Right atrium auricular region (tissue), 2 donors: ENCODE results near the gene GAS5. TPM values are rescaled to one million over a fixed set of nuclear protein-coding genes. Genes with fewer than 3 reads are reported as not detected.
"Not testable (repeated sequence)": the region's sequence is repeated elsewhere in the genome, so short reads cannot be mapped to it uniquely, and the experiment has no call there.

Experiments used
- DNase-seq: peaks from one replicate; pipeline ENCODE4 v3.0.0-alpha.2; 2019; ENCODE audit warnings: low spot score
- H3K27ac ChIP-seq, 2 donors: fragments of 200-600 bp; sonication (generic); 1 replicate in 1 of 2; 2 replicates in 1 of 2; pipeline ENCODE4 v1.5.1; 2016 to 2019
- H3K27me3 ChIP-seq, 2 donors: fragments of 200-600 bp; sonication (generic); one replicate each; pipeline versions ENCODE4 v1.5.1 to v1.6.0; 2017 to 2019
- H3K36me3 ChIP-seq: fragments of 200-600 bp; sonication (generic); one replicate; pipeline ENCODE4 v1.5.1; 2016
- H3K4me1 ChIP-seq, 2 donors: fragments of 200-600 bp; sonication (generic); one replicate each; pipeline versions ENCODE4 v1.5.1 to v1.6.0; 2017 to 2019
- H3K4me3 ChIP-seq, 2 donors: fragments of 200-600 bp; sonication (generic); 1 replicate in 1 of 2; 2 replicates in 1 of 2; pipeline ENCODE4 v1.5.1; 2017 to 2019; ENCODE audit warnings: mild to moderate bottlenecking in 1 of 2, moderate library complexity in 1 of 2
- H3K9me3 ChIP-seq, 2 donors: fragments of 200-600 bp; sonication (generic); one replicate each; pipeline ENCODE4 v1.5.1; 2019
- CTCF ChIP-seq, 2 donors: fragments of 200-600 bp; sonication (generic); IDR thresholded peaks; one replicate each; pipeline ENCODE4 v1.5.1; 2019; ENCODE audit warnings: antibody characterized with exemption in 2 of 2
- total RNA-seq, 2 donors: library from RNA; depleted of rRNA; stranded (reverse); fragments of >200 nt; gene quantifications; one replicate each; pipeline ENCODE4 v1.1.0, GENCODE V29; 2016

GAS5 gene
- total RNA-seq, 2 donors from 2014 or later, result 74.6 to 115 TPM

DNA sequence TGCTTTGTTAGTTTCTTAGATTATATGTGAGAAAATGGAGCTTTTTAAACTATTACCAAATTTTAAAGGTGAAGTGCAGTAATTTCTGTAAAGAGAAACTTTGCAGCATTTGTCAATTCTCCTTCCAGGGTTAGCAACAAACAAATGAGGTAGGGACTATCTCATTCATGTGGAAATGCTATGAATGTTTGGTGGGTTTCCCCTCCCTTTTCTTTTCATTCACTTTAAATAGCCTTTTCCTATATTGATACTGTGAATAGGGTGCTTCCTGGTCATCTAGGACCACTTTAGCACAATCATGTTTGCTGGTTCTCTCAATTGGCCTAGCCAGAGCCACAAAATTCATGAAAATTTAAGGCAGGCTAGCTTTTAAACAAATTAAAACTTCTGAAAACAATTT is 21.0 kb upstream of the GAS5 start:
- no peak overlapping the region for H3K27ac ChIP-seq
- H3K27me3 ChIP-seq, result no peaks in the 10 kb centered on the region
- no peak for TF ChIP-seq CTCF (IDR thresholded peaks at IDR 0.05)
- no peaks in the 10 kb centered on the region for H3K9me3 ChIP-seq
- peaks cover 16% of the 10 kb centered on the region for H3K36me3 ChIP-seq
- no peak for DNase-seq
- H3K4me3 ChIP-seq, result no peak overlapping the region
- no peaks in the 10 kb centered on the region for H3K4me1 ChIP-seq

GRCh38 chr1:173887627-173888026 is 19.8 kb upstream of the GAS5 start:
- Histone ChIP-seq H3K27me3 (no peaks in the 10 kb centered on the region), H3K4me1 (no peaks in the 10 kb centered on the region), H3K9me3 (no peaks in the 10 kb centered on the region), H3K4me3 (no peak overlapping the region), H3K36me3 (peaks cover 18% of the 10 kb centered on the region), H3K27ac (no peak overlapping the region)
- no peak for TF ChIP-seq CTCF (IDR thresholded peaks at IDR 0.05)
- no peak for DNase-seq

- Histone ChIP-seq H3K4me1 (no peaks in the 10 kb centered on the region), H3K27ac (no peak overlapping the region), H3K27me3 (no peaks in the 10 kb centered on the region), H3K4me3 (no peak overlapping the region), H3K9me3 (no peaks in the 10 kb centered on the region), H3K36me3 (peaks cover 18% of the 10 kb centered on the region)
- DNase-seq, result no peak
- TF ChIP-seq CTCF (IDR thresholded peaks at IDR 0.05), result no peak
Observed at GRCh38 chr1:173886746-173887611, 19.2 kb upstream of the GAS5 start.

GRCh38 chr1:173884701-173885100 is 16.9 kb upstream of the GAS5 start:
- no peaks in the 10 kb centered on the region for H3K9me3 ChIP-seq
- peaks cover 22% of the 10 kb centered on the region for H3K36me3 ChIP-seq
- no peak overlapping the region for H3K27ac ChIP-seq
- DNase-seq, result no peak
- H3K4me1 ChIP-seq, result no peaks in the 10 kb centered on the region
- TF ChIP-seq CTCF (IDR thresholded peaks at IDR 0.05), result no peak
- no peak overlapping the region for H3K4me3 ChIP-seq
- no peaks in the 10 kb centered on the region for H3K27me3 ChIP-seq

- peaks cover 23% of the 10 kb centered on the region for H3K36me3 ChIP-seq
- H3K9me3 ChIP-seq, H3K4me3 ChIP-seq, H3K27ac ChIP-seq, H3K27me3 ChIP-seq, H3K4me1 ChIP-seq, DNase-seq: not testable (repeated sequence)
Observed at GRCh38 chr1:173881117-173881516, 13.3 kb upstream of the GAS5 start.

DNA sequence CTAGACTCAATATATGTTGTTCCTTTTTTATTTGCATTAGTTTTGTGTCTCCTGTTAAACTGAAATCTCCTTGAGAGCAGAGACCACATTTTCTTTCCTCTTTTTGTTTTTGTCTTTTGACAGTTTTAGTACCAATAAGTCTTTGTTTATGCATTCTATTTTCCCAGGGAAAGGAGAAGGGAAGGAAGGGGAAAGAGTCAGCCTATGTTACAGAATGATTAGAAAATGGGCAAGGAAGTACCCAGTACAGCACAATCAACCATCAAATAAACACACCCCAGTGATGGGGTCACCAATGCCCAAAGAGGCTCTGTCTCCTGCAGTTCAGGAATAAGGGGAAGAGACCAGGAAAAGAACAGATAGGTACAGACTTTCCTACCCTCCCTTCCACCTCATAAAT is 10.5 kb upstream of the GAS5 start:
- Histone ChIP-seq H3K9me3 (no peaks in the 10 kb centered on the region), H3K4me1 (no peaks in the 10 kb centered on the region), H3K36me3 (peaks cover 30% of the 10 kb centered on the region), H3K27ac (no peak overlapping the region), H3K27me3 (no peaks in the 10 kb centered on the region), H3K4me3 (no peak overlapping the region)
- no peak for TF ChIP-seq CTCF (IDR thresholded peaks at IDR 0.05)
- no peak for DNase-seq
